Endothelial cell of umbilical vein (primary cell): ENCODE measurements around the gene CCDC59. TPM values are rescaled to one million over a fixed set of nuclear protein-coding genes. Genes with fewer than 3 reads are reported as not detected.

Experiments
- BruUV-seq: library from RNA; stranded (reverse); fragments of 400-500 nt; replicated peaks from 2 replicates; lab custom pipeline; 2021; lab: Mats Ljungman, UMichigan
- CTCF ChIA-PET: fragments of 300-600, 350-600 bp; sonication (Branson Sonifier 250); formaldehyde crosslinking; loops from one replicate; lab custom pipeline; 2021; ENCODE audit warnings: antibody characterized with exemption, inconsistent platforms; lab: Charles Lee
- POLR2A ChIA-PET: fragments of 300-600, 350-600 bp; sonication (Branson Sonifier 250); formaldehyde crosslinking; loops from one replicate; lab custom pipeline; 2021; ENCODE audit warnings: antibody characterized with exemption, inconsistent platforms; lab: Charles Lee
- DNase-seq: peaks from one replicate; pipeline ENCODE4 v3.0.0-alpha.2; 2011; ENCODE audit warnings: low read depth, low spot score
- FAIRE-seq: peaks from 2 replicates; lab custom pipeline; 2011; peaks lifted over from hg19 to GRCh38; lab: Jason Lieb, UNC
- H2AFZ ChIP-seq: 2 replicates; pipeline ENCODE4 v1.6.0; 2012; ENCODE audit warnings: low read depth, low read length, control low read depth, inconsistent platforms
- H3K27ac ChIP-seq: 2 replicates; pipeline ENCODE4 v1.5.1; 2011; ENCODE audit warnings: low read depth, mild to moderate bottlenecking, control low read depth, low read length, moderate library complexity; ENCODE audit not compliant: insufficient read depth
- H3K27me3 ChIP-seq, 2 experiments: 2 replicates each; pipeline versions ENCODE4 v1.6.0 to v1.6.1; 2011; ENCODE audit warnings: low read length in 2 of 2, mixed read lengths in 1 of 2; ENCODE audit not compliant: control insufficient read depth in 2 of 2, insufficient read depth in 2 of 2
- H3K36me3 ChIP-seq, 2 experiments: 2 replicates in 1 of 2; 3 replicates in 1 of 2; pipeline ENCODE4 v1.5.1; 2011; ENCODE audit warnings: low read length in 2 of 2, mild to moderate bottlenecking in 1 of 2, moderate library complexity in 1 of 2; ENCODE audit not compliant: control insufficient read depth in 2 of 2, insufficient read depth in 2 of 2; ENCODE audit errors: extremely low read depth in 1 of 2
- H3K4me1 ChIP-seq: 3 replicates; pipeline ENCODE4 v1.5.1; 2011; ENCODE audit warnings: mild to moderate bottlenecking, low read length; ENCODE audit not compliant: control insufficient read depth, insufficient read depth; ENCODE audit errors: extremely low read depth
- H3K4me2 ChIP-seq: 2 replicates; pipeline ENCODE4 v1.6.1; 2011; ENCODE audit warnings: low read length, control low read depth, mixed read lengths; ENCODE audit not compliant: insufficient read depth
- H3K4me3 ChIP-seq, 3 experiments: fragments of 200-600 bp in 1 of 3; sonication (generic), shearing (Covaris generic) in 1 of 3; replicated peaks in 1 of 3; 2 replicates each; pipeline ENCODE4 v1.5.1; 2011 to 2016; ENCODE audit warnings: control low read depth in 3 of 3, low read length in 3 of 3, mild to moderate bottlenecking in 2 of 3, inconsistent platforms in 1 of 3, low read depth in 1 of 3, moderate library complexity in 1 of 3; ENCODE audit not compliant: insufficient read depth in 1 of 3
- H3K79me2 ChIP-seq: 2 replicates; pipeline ENCODE4 v1.6.0; 2012; ENCODE audit warnings: low read length, inconsistent platforms; ENCODE audit not compliant: control insufficient read depth, insufficient read depth
- H3K9ac ChIP-seq: replicated peaks from 2 replicates; pipeline ENCODE3; 2011; ENCODE audit warnings: low read length, control low read depth; ENCODE audit not compliant: insufficient read depth; ENCODE audit errors: extremely low read depth
- H3K9me1 ChIP-seq: replicated peaks from 3 replicates; pipeline ENCODE4 v1.6.0; 2011; ENCODE audit warnings: mild to moderate bottlenecking, low read length; ENCODE audit not compliant: control insufficient read depth, insufficient read depth; ENCODE audit errors: extremely low read depth
- H3K9me3 ChIP-seq: replicated peaks from 2 replicates; pipeline ENCODE4 v1.5.1; 2012; ENCODE audit warnings: low read length, inconsistent platforms; ENCODE audit not compliant: control insufficient read depth, insufficient read depth
- H4K20me1 ChIP-seq: replicated peaks from 2 replicates; pipeline ENCODE3; 2011; ENCODE audit warnings: mild to moderate bottlenecking, low read length; ENCODE audit not compliant: control insufficient read depth, insufficient read depth; ENCODE audit errors: extremely low read depth
- EZH2 ChIP-seq: IDR thresholded peaks from 2 replicates; pipeline ENCODE4 v1.6.1; 2012; ENCODE audit warnings: borderline replicate concordance, low read depth, mild to moderate bottlenecking, moderate library complexity, low read length, inconsistent platforms; ENCODE audit not compliant: severe bottlenecking
- FOS ChIP-seq: IDR thresholded peaks from 2 replicates; pipeline ENCODE4 v1.6.1; 2011; ENCODE audit warnings: mild to moderate bottlenecking, low read length, moderate library complexity, borderline replicate concordance; ENCODE audit not compliant: insufficient read depth
- GATA2 ChIP-seq: IDR thresholded peaks from 2 replicates; pipeline ENCODE4 v1.7.0; 2011; ENCODE audit warnings: low read depth, mild to moderate bottlenecking, moderate library complexity, mixed read lengths, low read length; ENCODE audit not compliant: insufficient read length, insufficient read depth
- JUN ChIP-seq: IDR thresholded peaks from 2 replicates; pipeline ENCODE4 v1.6.1; 2011; ENCODE audit warnings: borderline replicate concordance, low read depth; ENCODE audit not compliant: insufficient read length, insufficient read depth
- MYC ChIP-seq: IDR thresholded peaks from one replicate; pipeline ENCODE4 v1.6.1; 2011; ENCODE audit warnings: mild to moderate bottlenecking, low read depth, low read length
- POLR2A ChIP-seq: IDR thresholded peaks from 2 replicates; pipeline ENCODE4 v1.6.1; 2012; ENCODE audit warnings: low read depth, mild to moderate bottlenecking, control low read depth, low read length
- POLR2AphosphoS5 ChIP-seq: IDR thresholded peaks from 2 replicates; pipeline ENCODE4 v1.6.1; 2012; ENCODE audit warnings: low read depth, mild to moderate bottlenecking, control low read depth, low read length, moderate library complexity; ENCODE audit not compliant: insufficient read depth
- dilution Hi-C: fragments of 300-500 bp; cut with MboI; formaldehyde crosslinking; loops from one replicate; pipeline ENCODE4 v1.15.0; 2019; ENCODE audit warnings: low sequenced_read_pairs; ENCODE audit not compliant: extremely low pct_ligation_motif_present
- intact Hi-C: fragments of 100-400 bp; cut with micrococcal nuclease; formaldehyde crosslinking; loops from one replicate; pipeline ENCODE4 v1.10.0; 2022
- polyA plus RNA-seq, 4 experiments: library from polyadenylated mRNA; depleted of rRNA in 3 of 4; stranded (reverse) in 3 of 4; unstranded in 1 of 4; fragments of >200 nt; gene quantifications; 2 replicates each; pipeline versions ENCODE4 v1.2.1 to v1.2.3, GENCODE V29; 2011 to 2012; ENCODE audit warnings: missing spikeins in 1 of 4
- total RNA-seq: library from RNA; stranded (reverse); gene quantifications from 2 replicates; pipeline ENCODE4 v1.2.3, GENCODE V29; 2021
- TF ChIP-seq, protein P1 (sequence below), 2 donors: IDR thresholded peaks; 1 replicate in 1 of 2; 2 replicates in 1 of 2; pipeline ENCODE4 v1.5.1; 2011; ENCODE audit warnings: low read length in 2 of 2, mild to moderate bottlenecking in 2 of 2, moderate library complexity in 2 of 2, control low read depth in 1 of 2, inconsistent platforms in 1 of 2, low read depth in 1 of 2; ENCODE audit not compliant: insufficient read depth in 1 of 2; ENCODE audit errors: extremely low read depth in 1 of 2
- TF ChIP-seq, protein P2 (sequence below): IDR thresholded peaks from 2 replicates; pipeline ENCODE4 v1.6.1; 2011; ENCODE audit not compliant: insufficient read depth, insufficient read length

Gene CCDC59
- total and polyA plus RNA-seq, 2 donors (not counting 3 experiments of a cell fraction or from before 2014, with no cell fraction given): 12.1 to 45.4 TPM

DNA sequence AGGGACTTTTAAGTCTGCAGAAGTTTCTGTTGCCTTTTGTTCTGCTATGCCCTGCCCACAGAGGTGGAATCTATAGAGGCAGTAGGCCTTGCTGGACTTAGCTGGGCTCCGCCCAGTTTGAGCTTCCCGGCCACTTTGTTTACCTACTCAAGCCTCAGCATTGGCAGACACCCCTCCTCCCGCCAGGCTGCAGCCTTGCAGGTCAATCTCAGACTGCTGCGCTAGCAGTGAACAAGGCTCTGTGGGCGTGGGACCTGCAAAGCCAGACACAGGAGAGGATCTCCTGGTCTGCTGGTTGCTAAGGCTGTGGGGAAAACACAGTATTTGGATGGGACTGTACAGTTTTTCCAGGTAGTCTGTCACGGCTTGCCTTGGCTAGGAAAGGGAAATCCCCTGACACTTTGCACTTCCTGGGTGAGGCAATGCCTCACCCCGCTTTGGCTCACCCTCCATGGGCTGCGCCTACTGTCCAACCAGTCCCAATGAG, 43.7 kb downstream of the CCDC59 start:
- BruUV-seq: no TSS peak
- CTCF ChIA-PET: no interaction called here
- Histone ChIP-seq H3K27ac (no peak overlapping the region), H3K27me3 (no peaks in the 10 kb centered on the region), H3K4me2 (no peak overlapping the region), H3K79me2 (no peaks in the 10 kb centered on the region), H3K9me1 (no peaks in the 10 kb centered on the region), H3K9me3 (no peaks in the 10 kb centered on the region), H3K4me3 (no peak overlapping the region), H4K20me1 (no peaks in the 10 kb centered on the region), H3K4me1 (no peaks in the 10 kb centered on the region), H2AFZ (no peak overlapping the region), H3K9ac (no peak overlapping the region), H3K36me3 (no peaks in the 10 kb centered on the region)
- TF ChIP-seq FOS (no peak), GATA2 (no peak), JUN (no peak), EZH2 (no peak), MYC (no peak), POLR2AphosphoS5 (no peak), POLR2A (no peak)
- TF ChIP-seq, protein P1, sequence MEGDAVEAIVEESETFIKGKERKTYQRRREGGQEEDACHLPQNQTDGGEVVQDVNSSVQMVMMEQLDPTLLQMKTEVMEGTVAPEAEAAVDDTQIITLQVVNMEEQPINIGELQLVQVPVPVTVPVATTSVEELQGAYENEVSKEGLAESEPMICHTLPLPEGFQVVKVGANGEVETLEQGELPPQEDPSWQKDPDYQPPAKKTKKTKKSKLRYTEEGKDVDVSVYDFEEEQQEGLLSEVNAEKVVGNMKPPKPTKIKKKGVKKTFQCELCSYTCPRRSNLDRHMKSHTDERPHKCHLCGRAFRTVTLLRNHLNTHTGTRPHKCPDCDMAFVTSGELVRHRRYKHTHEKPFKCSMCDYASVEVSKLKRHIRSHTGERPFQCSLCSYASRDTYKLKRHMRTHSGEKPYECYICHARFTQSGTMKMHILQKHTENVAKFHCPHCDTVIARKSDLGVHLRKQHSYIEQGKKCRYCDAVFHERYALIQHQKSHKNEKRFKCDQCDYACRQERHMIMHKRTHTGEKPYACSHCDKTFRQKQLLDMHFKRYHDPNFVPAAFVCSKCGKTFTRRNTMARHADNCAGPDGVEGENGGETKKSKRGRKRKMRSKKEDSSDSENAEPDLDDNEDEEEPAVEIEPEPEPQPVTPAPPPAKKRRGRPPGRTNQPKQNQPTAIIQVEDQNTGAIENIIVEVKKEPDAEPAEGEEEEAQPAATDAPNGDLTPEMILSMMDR (IDR thresholded peaks at IDR 0.05; ENCODE audit: extremely low read depth in 1 of 2, insufficient read depth in 1 of 2, low read depth in 1 of 2, low read length in 2 of 2): no peak
- TF ChIP-seq, protein P2, sequence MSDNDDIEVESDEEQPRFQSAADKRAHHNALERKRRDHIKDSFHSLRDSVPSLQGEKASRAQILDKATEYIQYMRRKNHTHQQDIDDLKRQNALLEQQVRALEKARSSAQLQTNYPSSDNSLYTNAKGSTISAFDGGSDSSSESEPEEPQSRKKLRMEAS: no peak
- FAIRE-seq: no peak
- POLR2A ChIA-PET: no interaction called here
- intact Hi-C loops: no loop called here
- no peak for DNase-seq
- dilution Hi-C loops: no loop called here

Other genes starting within 250 kb of the CCDC59 start
- gene METTL25, start 142 bp upstream of the CCDC59 start, total RNA-seq: 8.5 and 10.4 TPM in 2 replicates
- 3.2 and 6.5 TPM in 2 replicates for gene METTL25, start 142 bp upstream of the CCDC59 start, polyA plus RNA-seq